NCI-H446 (cell line): ENCODE results near the gene ST8SIA1.
A peak's percentile ranks its signal among the peaks of the same experiment; 100 is the strongest.

Experiments
- DNase-seq, 2 experiments: peaks; one replicate each; lab custom pipeline; 2025; lab: John Stamatoyannopoulos, UW

The ST8SIA1 gene

GRCh38 chr12:22283006-22283506 lies 51.5 kb downstream of the ST8SIA1 start:
- DNase-seq: no peak

GRCh38 chr12:22282283-22282682 lies 52.2 kb downstream of the ST8SIA1 start:
- DNase-seq: peak in 1 of 2 experiments; percentile 6

GRCh38 chr12:22276867-22277266 lies 57.6 kb downstream of the ST8SIA1 start:
- DNase-seq: no peak

- no peak for DNase-seq
Measured at GRCh38 chr12:22276313-22276712, 58.2 kb downstream of the ST8SIA1 start.

- peak in 1 of 2 experiments; percentile 33 for DNase-seq
Measured at GRCh38 chr12:22275843-22276242, 58.7 kb downstream of the ST8SIA1 start.

- peak in 1 of 2 experiments; percentile 13 for DNase-seq
Measured at GRCh38 chr12:22272335-22273151, 62.0 kb downstream of the ST8SIA1 start.

- DNase-seq: no peak
Measured at GRCh38 chr12:22271023-22271422, 63.5 kb downstream of the ST8SIA1 start.

- no peak for DNase-seq
Measured at GRCh38 chr12:22268973-22269372, 65.5 kb downstream of the ST8SIA1 start.

GRCh38 chr12:22268406-22268805 lies 66.1 kb downstream of the ST8SIA1 start:
- no peak for DNase-seq

- no peak for DNase-seq
Measured at GRCh38 chr12:22266101-22266500, 68.4 kb downstream of the ST8SIA1 start.

- no peak for DNase-seq
Measured at GRCh38 chr12:22264380-22264779, 70.1 kb downstream of the ST8SIA1 start.

GRCh38 chr12:22262309-22262708 lies 72.2 kb downstream of the ST8SIA1 start:
- no peak for DNase-seq

GRCh38 chr12:22257100-22257499 lies 77.4 kb downstream of the ST8SIA1 start:
- no peak for DNase-seq

GRCh38 chr12:22256605-22257004 lies 77.9 kb downstream of the ST8SIA1 start:
- no peak for DNase-seq

- no peak for DNase-seq
Measured at GRCh38 chr12:22256041-22256441, 78.5 kb downstream of the ST8SIA1 start.

- DNase-seq: no peak
Measured at GRCh38 chr12:22255097-22255496, 79.4 kb downstream of the ST8SIA1 start.

GRCh38 chr12:22254478-22254877 lies 80.0 kb downstream of the ST8SIA1 start:
- DNase-seq: no peak

- DNase-seq: no peak
Measured at GRCh38 chr12:22252057-22252456, 82.5 kb downstream of the ST8SIA1 start.

GRCh38 chr12:22250762-22251161 lies 83.7 kb downstream of the ST8SIA1 start:
- DNase-seq: no peak

GRCh38 chr12:22248571-22249115 lies 85.9 kb downstream of the ST8SIA1 start:
- DNase-seq: peak in 1 of 2 experiments; percentile 43

- peak in 1 of 2 experiments; percentile 13 for DNase-seq
Measured at GRCh38 chr12:22248121-22248520, 86.4 kb downstream of the ST8SIA1 start.

- no peak for DNase-seq
Measured at GRCh38 chr12:22246217-22246846, 88.2 kb downstream of the ST8SIA1 start.

GRCh38 chr12:22242726-22243125 lies 91.8 kb downstream of the ST8SIA1 start:
- no peak for DNase-seq
